ENCODE results near the gene SMYD3.

SMYD3 gene

GRCh38 chr1:246416261-246416660 lies 90.8 kb downstream of the SMYD3 start:
- DNase-seq (ENCODE audit: low read depth), result no peak

- DNase-seq (ENCODE audit: low read depth), result no peak
Observed at GRCh38 chr1:246415028-246415427, 92.1 kb downstream of the SMYD3 start.

DNA sequence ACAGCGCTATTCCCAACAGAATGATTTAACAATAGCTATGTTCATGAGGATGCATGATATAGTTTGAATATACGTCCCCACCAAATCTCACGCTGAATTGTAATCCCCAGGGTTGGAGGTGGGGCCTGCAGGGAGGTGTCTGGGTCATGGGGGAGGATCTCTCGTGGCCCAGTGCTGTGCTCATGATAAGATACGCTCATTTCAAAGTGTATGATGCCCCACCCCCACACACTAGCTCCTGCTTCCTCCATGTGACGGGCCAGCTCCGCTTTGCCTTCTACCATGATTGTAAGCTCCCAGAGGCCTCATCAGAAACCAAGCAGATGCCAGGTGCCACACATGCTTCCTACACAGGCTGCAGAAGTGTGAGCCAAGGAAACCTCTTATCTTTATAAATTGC lies 93.6 kb downstream of the SMYD3 start:
- no peak for DNase-seq (ENCODE audit: low read depth)

DNA sequence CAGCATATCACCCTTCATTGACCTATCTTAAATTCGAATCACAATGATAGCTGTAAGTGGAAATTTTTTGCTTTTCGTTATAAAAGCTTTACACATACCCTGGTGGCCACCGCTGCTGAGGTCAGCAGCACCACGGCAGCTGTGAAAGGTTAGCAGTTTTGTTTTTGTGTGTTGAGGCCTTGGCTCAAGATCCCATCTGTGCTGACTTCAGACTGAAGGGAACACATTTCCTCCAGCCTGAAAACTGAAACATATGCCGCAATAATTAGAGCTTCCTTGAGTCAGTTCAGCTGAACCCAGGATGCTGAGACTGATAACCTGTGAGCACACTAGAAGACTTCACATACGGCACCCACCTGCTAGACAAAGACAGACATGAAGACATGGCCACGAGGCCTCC lies 103.0 kb downstream of the SMYD3 start:
- no peak for DNase-seq (ENCODE audit: low read depth)

DNA sequence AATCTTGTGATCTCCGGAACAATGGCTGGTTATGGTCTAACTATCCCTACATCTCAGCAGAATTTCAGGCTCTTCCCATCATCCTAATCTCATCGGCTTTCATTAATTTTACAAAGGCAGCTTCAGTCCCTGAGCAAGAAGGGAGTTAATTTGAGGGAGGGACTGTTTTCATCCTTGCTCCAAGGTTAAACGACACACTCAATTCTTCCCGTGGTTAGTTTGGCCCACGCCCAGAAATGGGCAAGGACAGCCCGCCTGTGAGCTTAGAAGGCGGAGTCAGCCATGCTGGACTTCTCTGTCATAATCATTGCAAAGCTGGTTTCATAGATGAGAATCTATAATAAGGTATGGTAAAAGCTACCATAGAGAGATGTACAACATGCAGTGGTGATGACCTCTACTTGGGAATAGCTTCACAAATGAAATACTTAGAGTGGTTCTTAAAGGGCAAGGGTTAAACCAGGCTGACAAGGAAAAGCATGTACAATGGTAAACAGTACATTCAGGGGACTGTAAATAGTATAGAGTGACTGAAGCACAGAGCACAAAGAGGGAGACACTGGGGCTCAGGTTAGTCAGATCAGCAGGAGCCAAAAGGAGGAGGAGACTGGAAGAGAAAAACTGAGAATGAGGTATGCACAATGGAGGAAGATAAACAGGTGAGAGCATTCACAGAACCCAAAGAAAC lies 108.8 kb downstream of the SMYD3 start:
- no peak for DNase-seq (ENCODE audit: low read depth)

DNA sequence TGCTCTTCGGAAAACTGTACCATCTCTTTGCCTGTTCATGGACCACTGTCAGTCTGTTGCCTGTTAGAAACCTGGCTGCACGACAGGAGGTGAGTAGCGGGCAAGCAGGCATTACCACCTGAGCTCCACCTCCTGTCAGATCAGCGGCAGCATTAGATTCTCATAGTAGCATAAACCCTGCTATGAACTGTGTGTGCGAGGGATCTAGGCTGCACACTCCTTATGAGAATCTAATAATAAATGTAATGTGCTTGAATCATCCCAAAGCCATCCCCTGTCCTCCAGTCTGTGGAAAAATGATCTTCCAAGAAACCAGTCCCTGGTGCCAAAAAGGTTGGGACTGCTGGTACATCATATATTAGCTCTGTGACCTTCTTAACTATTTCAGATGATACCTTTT lies 110.0 kb downstream of the SMYD3 start:
- no peak for DNase-seq (ENCODE audit: low read depth)

DNA sequence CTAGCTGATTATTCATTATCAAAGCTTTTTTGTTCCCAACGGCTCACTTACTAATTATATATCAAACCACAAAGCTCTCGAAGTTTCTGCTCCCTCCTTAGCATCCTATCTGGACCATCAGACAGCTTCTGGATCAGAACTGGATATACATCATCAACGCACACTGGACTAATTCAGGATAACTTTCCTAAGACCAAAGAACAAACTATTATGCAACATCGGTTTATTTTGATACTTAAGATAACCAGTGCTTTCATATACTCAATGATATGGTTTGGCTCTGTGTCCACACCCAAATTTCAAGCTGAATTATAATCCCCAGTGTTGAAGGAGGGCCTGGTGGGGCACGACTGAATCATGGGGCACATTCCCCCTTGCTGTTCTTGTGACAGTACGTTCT lies 110.8 kb downstream of the SMYD3 start:
- no peak for DNase-seq (ENCODE audit: low read depth)

DNA sequence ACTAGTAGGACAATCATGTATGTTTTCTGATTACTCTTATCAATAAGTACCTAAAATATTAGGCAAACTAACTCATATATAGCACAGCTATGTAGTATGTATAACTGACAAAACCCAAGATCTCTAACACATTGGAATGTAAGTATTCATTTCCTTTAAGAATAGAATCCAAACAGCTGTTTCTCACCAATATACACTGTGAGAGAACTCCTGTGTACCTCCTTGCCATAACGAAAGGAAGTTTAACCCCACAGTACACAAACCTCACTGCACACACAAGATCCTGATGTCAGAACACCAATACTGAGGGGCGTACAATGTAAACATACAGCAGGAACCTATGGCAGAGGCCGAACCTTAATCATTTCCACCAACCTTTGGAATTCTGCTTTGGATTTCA lies 113.0 kb downstream of the SMYD3 start:
- no peak for DNase-seq (ENCODE audit: low read depth)

- no peak for DNase-seq (ENCODE audit: low read depth)
Observed at GRCh38 chr1:246390855-246391254, 116.2 kb downstream of the SMYD3 start.

GRCh38 chr1:246384616-246385015 lies 122.5 kb downstream of the SMYD3 start:
- no peak for DNase-seq (ENCODE audit: low read depth)

- DNase-seq (ENCODE audit: low read depth), result no peak
Observed at GRCh38 chr1:246383791-246384190, 123.3 kb downstream of the SMYD3 start.

GRCh38 chr1:246383239-246383589 lies 123.9 kb downstream of the SMYD3 start:
- no peak for DNase-seq (ENCODE audit: low read depth)

DNA sequence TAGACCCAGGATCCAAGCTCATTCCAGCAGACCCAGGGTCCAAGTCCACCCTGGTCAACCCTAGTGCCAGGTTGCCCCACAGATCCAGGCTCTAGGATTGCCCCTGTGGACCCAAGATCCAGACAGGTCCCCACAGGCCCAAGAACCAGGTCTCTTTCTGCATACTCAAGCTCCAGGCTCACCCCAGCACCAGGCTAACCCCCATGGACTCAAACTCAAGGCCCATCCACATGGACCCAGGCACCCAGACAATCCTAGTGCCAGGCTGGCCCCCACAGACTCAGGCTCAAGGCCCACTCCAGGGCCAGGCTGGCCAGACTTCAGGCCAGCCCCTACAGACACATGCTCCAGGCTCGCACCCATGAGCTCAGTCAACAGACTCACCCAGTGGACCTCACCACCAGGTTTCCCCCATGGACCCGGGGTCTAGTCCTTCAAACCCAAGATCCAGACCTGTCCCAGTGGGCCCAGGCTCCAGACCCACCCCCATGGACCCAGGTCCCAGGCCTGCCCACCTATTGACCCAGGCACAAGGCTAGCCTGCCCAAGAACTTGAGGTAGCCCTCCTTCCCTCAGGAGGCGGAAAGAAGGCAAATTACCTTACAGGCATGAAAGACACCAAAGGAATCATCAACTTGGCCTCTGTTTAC lies 124.4 kb downstream of the SMYD3 start:
- DNase-seq (ENCODE audit: low read depth), result no peak

- no peak for DNase-seq (ENCODE audit: low read depth)
Observed at GRCh38 chr1:246381452-246381851, 125.6 kb downstream of the SMYD3 start.

- DNase-seq (ENCODE audit: low read depth), result no peak
Observed at GRCh38 chr1:246377625-246378153, 129.4 kb downstream of the SMYD3 start.

- no peak for DNase-seq (ENCODE audit: low read depth)
Observed at GRCh38 chr1:246373828-246374569, 133.1 kb downstream of the SMYD3 start.

DNA sequence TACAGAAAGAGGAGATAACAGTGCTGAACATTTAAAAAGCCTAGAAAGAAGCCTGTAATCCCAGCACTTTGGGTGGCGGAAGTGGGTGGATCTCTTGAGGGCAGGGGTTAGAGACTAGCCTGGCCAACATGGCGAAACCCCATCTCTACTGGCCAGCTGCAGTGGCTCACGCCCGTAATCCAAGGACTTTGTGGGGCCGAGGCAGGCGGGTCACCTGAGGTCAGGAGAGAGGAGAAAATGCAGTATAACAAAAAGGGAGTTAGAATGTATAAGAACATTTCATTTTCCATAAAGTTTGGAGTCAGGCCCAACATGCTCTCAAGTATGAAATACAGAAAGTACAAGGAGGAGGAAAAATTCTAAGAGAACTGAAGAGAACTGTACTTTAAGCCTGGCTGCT lies 134.5 kb downstream of the SMYD3 start:
- DNase-seq (ENCODE audit: low read depth), result no peak

DNA sequence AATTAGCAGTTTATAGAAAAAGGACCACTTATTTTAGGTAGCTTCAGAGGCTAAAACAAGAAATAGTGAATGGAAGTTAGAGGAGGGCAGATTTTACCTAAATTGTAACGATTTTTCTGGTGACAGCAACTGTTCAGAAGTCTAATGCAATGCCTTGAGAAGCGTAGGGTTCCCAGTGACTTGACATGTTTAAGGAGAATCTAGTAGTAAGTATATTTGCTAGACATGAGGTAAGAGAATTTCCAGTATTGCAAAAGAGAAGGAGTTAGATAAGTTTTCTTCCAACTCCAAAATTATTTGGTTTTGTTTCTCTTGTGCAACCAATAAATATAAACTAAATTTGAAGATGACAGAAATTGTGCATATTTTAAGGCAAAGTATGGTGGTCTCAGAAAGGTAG lies 140.0 kb downstream of the SMYD3 start:
- DNase-seq (ENCODE audit: low read depth), result no peak

- no peak for DNase-seq (ENCODE audit: low read depth)
Observed at GRCh38 chr1:246365708-246366107, 141.4 kb downstream of the SMYD3 start.

DNA sequence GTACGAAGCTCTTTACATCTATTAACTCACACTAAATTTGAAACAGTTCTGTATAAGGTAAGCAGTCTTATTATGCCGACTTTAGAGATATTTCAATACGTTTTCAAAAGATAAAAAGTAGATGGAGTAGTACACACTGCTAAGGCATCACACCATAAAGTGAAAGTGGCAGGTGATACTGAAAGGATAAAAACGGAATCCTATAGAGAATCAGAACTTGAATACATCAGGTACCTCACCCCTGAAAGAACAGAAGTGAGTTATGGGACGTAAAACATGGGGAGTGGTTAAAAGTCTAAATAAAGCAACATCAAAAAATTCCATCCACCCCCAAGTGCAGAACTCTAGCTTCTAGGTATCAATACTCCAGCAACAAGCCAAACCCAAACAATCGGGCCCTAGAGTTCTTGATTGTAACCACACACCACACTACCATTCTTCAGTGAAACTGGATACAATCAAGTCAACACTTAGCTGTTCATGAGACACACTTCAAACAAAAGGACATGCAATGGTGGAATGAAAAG lies 142.6 kb downstream of the SMYD3 start:
- no peak for DNase-seq (ENCODE audit: low read depth)

DNA sequence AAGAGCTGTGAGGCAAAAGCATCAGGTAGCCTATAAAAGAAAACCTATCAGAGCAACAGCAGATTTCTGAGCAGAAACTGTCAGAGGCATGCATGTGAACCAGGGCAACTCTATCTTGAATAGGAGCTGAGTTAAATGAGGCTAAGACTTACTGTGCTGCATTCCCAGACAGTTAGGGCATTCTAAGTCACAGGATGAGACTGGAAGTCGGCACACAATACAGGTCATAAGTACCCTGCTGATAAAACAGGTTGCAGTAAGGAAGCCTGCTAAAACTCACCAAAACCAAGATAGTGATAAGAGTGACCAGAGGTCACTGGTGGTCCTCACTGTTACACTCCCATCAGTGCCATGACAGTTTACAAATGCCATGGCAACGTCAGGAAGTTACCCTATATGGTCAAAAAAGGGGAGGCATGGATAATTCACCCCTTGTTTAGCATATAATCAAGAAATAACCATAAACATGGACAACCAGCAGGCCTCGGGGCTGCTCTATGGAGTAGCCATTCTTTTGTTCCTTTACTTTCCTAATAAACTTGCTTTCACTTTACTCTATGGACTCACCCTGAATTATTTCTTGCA lies 150.0 kb downstream of the SMYD3 start:
- DNase-seq (ENCODE audit: low read depth), result peak; percentile 4

- no peak for DNase-seq (ENCODE audit: low read depth)
Observed at GRCh38 chr1:246355411-246356230, 151.5 kb downstream of the SMYD3 start.

All from GM04503 (cell line).